Esophagus squamous epithelium (tissue), 4 donors: ENCODE data around the gene MORC3.

Source experiments
- CTCF ChIP-seq, 6 experiments: fragments of 450-650 bp in 4 of 6; fragments of 200-600 bp in 2 of 6; sonication (generic) in 2 of 6; IDR thresholded peaks; one replicate each; pipeline ENCODE4 v1.5.1; 2016 to 2019; ENCODE audit warnings: antibody characterized with exemption in 6 of 6, mild to moderate bottlenecking in 4 of 6, moderate library complexity in 4 of 6
- POLR2A ChIP-seq, 4 donors: fragments of 450-650 bp; IDR thresholded peaks; one replicate each; pipeline ENCODE4 v1.6.1; 2017; ENCODE audit warnings: antibody characterized with exemption in 4 of 4, mild to moderate bottlenecking in 4 of 4, moderate library complexity in 3 of 4

- TF ChIP-seq CTCF (IDR thresholded peaks at IDR 0.05) (no peak), POLR2A (IDR thresholded peaks at IDR 0.05) (peak in 2 of 4 donors; percentile 65 to 67)
These were observed 21.9 kb upstream of the MORC3 start for GRCh38 chr21:36297938-36298572.
